Activated gamma-delta T cell treated with anti-CD3 and anti-CD28 coated beads, Interleukin-2, amount 50 U/mL, for 16 hours (primary cell): ENCODE data around the gene SYCP2L.
A peak's percentile ranks its signal among the peaks of the same experiment; 100 is the strongest.
"Not testable (repeated sequence)": the region's sequence is repeated elsewhere in the genome, so short reads cannot be mapped to it uniquely, and the experiment has no call there.

Experiments used
- DNase-seq: peaks from one replicate; pipeline ENCODE4 v3.0.0-alpha.2; 2020; ENCODE audit warnings: low read depth

SYCP2L gene

DNA sequence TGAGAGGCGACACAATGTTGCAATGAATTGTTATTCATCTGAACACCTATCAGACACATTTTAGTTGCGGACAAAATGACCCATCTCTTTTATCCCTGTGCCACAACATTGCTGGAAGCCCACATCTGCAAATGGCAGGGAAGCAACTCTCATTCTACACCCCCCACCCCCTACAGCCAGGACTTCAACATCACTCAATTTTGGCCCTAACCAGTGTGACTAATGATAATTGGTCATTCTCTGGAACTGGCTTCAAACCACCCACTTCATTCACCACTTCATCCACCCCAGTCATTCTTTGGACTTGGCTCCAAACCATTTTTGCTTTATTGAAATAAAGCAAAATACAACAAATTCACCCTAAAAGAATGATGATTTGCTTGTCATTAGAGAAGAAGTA, 6.5 kb upstream of the SYCP2L start:
- DNase-seq: no peak

DNA sequence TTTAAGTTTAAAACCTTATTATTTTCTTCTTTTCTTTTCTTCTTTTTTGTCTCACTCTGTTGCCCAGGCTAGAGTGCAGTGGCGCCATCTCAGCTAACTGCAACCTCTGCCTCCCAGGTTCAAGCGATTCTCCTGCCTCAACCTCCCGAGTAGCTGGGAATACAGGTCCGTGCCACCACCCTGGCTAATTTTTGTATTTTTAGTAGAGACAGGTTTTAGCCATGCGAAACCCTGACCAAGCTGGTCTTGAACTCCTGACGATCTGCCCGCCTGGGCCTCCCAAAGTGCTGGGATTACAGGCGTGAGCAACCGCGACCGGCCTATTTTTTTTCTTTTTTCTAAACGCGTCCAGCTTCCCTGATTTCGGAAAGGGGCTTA, 4.6 kb upstream of the SYCP2L start:
- DNase-seq: not testable (repeated sequence)

DNA sequence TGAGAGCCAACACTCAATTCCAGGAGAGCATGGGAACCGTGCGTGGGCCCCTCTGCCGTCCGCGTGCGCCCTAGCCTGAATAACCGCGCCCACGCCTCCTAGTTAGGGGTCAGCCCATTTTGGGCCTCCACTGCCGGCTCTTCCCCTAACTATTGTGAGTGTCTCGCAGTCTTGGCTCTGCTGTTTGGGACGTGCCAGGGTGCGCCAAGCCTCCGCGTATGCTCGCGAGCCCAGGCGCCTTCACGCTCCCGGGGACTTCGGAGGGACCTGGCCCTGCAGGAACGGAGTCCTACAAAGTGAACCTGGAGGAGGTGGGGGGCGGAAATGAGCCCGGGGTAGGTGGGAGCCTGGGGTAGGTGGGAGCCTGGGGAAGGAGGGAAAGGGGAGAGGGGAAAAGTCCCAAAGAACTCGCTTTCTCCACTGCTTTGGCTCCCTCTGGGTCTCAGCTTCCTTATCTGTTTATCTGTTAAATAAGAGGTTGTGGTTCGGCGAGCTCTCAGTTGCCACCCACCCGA, 4.1 kb upstream of the SYCP2L start:
- DNase-seq: no peak

DNA sequence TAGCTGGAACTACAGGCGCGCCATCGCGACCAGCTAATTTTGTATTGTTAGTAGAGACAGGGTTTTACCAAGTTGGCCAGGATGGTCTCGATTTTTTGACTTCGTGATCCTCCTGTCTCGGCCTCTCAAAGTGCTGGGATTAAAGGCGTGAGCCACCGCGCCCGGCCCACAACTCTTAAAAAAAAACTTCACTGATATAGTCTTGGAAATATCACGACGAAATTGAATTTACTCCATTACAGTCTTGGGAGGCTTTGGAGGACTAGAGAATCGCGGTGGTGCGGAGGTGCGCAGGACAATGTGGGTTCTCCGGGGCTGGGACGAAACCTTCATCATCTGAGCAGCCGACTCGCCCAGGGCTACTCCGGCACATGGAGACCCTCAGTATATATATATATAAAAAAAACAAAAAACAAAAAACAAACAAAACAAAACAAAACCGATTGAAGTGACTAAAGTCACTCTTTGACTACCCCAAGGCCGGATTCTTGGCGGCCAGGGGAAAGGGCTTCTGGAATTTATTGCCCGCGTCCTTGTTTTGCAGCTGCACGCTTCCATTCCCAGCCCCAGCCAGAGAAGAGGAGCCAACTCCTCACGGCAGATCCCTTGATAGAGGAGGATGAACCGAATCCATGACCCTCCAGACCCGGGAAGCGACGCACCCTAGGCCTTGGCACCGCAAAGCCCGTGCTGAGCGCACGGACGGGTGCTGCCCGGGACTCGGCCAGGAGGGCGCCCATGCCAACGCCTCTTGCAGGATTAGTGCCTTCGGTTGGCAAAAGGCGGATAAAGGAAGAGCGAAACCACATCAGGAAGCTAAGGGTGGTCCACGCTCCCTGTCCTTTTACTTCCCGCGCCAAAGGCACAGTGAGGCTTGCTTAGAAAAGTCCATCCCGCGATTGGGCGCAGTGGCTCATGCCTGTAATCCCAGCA, 3.3 kb upstream of the SYCP2L start:
- no peak for DNase-seq

DNA sequence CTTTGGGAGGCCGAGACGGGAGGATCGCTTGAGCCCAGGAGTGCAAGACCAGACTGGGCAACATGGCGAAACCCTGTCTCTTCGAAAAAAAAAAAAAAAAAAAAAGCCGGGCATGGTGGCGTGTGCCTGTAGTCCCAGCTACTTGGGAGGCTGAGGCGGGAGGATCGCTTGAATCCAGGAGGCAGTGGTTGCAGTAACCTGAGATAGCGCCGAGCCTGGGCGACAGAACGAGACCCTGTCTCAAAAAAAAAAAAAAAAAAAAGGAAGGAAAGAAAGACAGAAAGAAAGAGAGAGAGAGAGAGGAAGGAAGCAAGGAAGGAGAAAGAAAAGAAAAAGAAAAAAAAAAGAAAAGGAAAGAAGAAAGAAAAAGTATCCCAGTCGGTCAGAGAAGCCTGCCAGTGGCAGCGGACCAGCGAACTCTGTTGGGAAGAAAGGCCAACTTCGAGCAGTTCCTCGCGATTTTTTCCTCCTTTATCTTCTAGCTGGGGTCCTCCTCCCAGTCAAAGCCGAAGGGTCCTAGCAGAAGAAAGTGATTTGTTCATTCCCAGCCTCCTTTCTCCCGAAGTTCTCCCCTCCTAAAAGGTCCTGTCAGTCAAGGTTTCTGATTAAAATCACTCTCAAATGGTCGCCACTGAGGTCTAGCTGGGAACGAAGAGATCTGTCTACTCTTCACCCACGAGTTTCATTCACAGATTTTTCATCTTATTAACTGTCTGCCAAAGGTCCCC, 2.4 kb upstream of the SYCP2L start:
- no peak for DNase-seq

DNA sequence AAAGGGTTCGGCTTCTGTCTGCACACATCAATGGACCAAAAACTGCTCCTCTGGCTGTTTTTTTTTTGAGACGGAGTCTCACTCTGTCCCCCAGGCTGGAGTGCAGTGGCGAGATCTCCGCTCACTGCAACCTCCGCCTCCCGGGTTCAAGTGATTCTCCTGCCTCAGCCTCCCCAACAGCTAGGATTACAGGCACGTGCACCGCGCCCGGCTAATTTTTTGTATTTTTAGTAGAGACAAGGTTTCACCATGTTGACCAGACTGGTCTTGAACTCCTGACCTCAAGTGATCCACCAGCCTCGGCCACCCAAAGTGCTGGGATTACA, 524 bp upstream of the SYCP2L start:
- DNase-seq: not testable (repeated sequence)

DNA sequence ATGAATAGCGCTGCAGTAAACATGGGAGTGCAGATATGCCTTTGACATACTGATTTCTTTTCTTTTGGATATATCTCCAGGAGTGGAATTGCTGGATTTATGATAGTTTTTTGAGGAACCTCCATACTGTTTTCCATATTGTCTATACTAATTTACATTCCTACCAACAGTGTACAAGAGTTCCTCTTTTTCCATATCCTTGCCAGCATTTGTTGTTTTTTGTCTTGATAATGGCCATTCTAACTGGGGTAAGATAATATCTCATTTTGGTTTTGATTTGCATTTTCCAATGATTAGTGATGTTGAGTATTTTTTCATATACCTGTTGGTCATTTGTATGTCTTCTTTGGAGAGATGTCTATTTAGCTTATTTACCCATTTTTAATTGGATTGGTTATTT, 3.3 kb downstream of the SYCP2L start:
- no peak for DNase-seq

DNA sequence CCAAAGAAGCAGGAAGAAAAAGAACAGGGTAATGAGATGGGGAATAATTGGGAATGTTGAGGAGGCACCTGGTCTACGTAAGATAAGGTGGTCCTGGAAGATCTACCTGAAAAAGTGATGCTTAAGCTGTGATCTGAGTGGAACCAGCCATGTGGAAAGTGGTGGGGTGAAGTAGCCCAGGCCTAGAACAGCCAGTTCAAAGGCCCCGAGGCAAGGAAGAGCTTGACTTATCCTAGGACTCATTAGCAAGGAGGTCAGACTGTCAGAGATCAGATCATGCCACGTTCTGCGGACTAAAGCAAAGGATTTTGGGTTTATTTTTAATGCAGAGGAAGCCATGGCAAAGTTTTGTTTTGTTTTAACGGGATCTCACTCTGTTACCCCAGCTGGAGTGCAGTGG, 5.1 kb downstream of the SYCP2L start:
- no peak for DNase-seq

DNA sequence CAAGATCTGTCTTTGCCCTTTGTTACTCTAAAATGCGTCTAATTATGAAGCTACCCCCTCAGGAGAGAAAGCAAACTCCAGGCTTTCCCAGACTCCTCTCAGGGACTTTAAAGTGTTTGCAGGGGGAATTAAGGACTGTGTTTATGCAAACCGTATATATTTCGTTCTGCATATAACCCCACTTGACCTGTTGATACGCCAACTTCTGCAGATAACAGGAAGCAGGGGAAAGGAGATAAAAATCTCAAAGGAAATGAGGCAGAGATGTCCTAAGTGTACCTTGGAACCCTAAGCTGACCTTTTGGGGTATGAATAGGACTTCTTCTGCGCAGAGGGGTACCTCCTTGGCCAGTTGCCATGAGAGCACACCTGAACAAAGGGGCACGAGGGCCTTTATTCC, 8.1 kb downstream of the SYCP2L start:
- DNase-seq: no peak

DNA sequence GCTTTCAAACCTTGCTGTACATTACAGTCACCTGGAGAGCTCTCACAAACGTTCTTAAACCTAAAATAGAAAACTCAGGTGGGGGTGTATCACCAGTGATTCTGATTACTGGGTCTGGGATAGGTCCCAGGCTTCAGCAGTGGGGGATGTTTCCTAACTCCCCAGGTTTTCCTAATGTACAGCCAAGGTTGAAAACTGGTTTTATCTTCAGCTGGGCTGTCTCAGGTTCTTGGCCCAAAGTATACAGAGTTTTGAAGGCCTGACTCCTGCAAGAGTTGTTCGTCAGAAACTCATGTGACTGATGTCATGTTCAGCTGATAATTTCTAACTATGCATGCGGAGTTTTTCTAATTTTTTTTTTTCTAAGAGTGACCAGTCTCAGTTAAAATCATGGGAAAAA, 9.8 kb downstream of the SYCP2L start:
- DNase-seq: no peak

DNA sequence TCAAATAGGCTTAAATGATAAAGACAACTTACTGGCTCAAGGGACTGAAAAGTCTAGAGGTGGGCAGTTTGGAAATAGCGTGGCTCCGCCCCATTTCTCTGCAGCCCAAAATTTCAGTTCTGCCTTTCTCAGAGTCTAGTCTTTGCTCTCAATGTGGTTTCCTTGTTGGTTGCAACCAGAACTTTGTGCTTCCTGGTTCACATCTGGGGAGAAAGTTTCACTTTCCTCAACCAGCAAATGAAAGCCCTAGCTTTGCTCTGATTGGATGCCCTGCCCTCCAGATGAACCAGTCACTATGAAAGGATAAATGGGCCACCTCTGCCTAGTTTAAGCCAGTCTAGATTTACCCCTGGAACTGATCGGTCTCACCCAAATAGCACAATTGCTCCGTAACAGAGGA, 14.9 kb downstream of the SYCP2L start:
- no peak for DNase-seq

DNA sequence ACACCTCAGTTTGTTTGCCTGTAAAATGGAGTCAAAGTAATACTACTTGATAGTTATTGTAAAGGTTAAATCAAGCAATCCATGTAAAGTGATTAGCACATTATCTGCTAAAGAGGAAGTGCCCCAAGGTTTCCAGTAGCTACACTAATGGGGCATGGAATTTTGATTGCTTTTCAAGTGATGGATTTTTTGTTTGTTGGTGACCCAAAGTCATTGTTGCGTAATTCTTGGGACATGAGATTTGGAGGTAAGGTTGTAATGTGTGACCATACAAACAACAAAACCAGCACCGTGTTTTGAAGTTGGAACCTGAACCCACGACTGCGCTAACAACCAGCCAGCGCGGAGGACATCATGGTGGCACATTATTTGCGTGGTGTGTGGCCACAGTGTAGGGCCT, 17.2 kb downstream of the SYCP2L start:
- DNase-seq: no peak

DNA sequence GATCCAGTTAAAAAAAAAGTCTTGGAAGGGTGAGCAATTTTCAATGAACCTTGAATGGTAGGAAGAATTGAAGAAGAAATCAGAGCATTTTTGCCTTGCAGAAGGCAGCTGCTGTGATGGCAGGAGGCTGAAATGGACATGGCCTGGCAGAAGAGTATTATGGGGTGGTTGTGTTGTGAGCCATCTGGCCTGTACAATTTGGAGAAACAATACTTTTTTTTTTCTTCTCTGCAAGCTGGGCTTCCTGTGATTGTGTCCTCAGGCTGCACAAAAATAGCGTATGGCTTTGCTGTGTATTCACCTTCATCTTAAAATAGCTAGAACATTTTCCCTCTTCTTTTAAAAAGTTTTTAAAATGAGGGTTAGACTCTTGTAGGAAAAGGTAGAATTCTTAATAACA, 21.4 kb downstream of the SYCP2L start:
- no peak for DNase-seq

DNA sequence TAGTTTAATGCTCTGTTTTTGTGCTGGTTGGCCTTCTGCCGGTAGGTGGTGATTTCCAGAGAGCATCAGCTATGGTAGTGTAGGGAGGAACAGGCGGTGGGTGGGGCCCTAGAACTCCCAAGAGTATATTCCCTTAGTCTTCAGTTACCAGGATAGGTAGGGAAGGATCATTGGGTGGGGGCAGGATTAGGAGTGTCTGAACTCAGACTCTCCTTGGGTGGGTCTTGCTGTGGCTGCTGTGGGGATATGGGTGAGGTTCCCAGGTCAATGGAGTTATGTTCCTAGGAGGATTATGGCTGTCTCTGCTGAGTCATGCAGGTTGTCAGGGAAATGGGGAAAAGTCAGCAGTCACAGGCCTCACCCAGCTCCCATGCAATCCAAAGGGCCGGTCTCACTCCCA, 32.7 kb downstream of the SYCP2L start:
- not testable (repeated sequence) for DNase-seq

DNA sequence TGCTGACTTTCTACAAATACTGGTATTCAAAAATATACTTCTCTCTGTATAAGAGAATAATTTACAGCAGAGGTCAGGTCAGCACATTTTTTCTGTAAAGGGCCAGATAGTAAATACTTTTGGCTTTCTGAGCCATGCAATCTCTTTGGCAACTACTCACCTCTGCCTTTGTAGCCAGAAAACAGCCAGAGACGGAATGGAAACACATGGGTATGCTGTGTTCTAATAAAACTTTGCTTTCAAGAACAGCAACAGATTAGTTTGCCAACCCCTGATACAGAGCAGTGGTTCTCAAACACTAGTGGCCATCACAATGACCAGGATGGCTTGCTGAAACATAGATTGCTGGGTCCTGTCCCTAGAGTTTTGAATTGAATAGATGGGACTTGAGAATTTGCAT, 46.3 kb downstream of the SYCP2L start:
- DNase-seq: no peak

DNA sequence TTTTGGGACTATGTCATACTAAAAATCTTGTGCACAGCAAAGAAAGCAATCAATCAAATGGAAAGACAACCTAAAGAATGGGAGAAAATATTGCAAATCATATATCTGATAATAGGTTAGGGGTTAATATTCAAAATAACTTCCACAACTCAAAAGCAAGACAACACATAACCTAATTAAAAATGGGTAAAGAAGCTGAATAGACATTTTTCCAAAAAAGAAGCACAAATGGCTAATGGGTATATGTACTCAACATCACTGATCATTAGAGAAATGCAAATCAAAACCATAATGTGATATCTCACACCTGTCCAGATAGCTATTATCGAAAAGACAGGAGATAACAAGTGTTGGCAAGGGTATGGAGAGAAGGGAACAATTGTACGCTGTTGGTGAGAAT, 53.0 kb downstream of the SYCP2L start:
- DNase-seq: no peak

DNA sequence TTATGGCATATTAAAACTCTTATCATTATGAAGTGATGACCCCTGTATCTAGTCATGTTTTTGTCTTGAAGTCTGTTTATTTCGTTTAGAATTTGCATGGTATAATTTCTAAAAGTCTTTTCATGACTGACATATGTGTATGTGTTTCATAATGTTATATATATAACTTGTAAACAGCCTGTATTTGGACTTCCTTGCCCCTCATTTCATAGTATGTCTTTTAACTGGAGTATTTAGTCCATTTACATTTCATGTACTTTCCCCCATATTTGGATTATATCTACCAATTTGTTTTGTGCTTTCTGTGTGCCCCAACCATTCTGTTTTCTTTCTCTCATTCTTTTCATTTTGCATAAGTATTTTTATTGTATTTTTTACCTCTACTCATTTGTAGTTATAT, 59.0 kb downstream of the SYCP2L start:
- DNase-seq: no peak

DNA sequence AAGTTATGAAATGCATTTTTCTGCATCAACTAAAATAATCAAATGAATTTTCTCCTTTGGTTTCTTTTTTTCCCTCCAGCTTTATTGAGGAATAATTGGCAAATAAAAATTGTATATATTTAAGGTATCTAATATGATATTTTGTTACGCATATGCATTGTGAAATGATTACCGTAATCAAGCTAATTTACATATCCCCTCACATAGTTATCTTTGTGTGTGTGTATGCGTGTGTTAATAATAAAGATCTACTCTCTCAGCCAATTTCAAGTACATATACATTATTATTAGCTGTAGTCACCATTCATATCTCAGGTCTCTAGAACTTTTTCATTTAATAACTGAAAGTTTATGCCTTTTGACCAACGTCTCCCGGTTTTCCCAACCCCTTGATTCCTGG, 61.1 kb downstream of the SYCP2L start:
- no peak for DNase-seq

DNA sequence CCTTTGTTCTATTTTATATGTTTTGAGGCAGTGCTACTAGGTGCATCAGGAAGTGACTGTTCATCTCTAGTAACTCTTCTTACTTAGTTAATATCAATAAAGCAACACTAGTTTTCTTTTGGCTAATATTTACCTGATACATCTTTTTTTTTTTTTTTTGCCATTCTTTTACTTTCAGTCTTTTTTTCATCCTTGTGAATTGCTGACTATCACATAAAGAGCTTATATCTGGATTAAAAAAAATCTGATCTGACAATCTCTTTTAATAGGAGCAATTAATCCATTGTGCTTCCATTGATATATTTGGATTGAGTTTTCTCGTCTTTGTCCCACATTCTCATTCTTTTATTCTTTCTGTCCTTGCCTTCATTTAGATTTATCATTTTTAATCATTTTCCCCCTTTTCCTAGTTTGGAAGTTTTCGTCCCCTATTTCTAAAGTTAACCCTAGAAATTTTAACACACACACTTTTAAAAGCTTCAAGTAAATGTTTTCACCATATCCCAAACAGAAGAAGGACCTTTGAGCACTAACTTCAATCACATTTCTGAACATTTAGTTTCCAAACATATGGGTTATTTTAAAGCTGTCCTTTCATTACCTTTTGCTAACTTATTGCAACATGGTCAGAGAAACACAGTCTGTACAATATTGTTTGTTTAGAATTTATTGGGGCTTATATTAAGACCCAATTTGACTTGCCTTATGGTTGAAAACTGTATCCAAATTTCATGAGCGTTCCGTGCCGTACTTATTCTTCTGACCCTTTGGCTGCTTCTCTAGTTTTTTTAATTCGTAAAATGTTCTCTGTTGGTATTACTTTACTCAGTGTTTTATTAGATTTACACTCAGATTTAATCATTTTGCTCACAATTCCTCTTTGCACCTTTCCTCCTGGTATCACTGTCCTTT, 63.0 kb downstream of the SYCP2L start:
- no peak for DNase-seq

DNA sequence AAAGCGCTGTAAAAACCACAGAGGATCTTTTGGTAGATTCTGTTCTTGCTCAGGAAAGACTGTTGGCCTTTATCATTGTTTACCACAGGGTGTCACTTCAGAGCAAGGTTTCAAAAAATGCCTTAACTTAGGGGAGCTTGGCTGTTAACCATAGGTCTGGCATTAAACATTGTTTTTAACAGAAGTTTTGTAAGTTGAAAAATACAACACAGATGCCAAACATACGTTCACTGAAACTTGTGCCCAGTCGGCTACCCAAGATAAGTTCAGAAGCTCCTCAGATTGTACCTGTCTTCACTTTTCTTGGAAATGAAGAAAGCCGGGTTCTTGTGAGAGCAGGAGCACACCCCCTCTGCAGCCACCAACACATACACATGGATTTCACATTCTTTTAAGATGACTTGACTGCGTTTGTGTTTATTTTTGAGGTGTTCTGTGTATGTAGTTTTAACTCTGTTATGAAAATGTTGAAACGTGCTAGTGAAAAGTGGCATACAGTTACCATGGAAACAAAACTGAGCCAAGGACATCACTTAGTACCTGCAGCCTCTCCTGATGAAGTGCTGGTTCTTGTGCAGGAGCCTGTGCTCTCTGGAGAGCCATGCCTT, 64.9 kb downstream of the SYCP2L start:
- no peak for DNase-seq

DNA sequence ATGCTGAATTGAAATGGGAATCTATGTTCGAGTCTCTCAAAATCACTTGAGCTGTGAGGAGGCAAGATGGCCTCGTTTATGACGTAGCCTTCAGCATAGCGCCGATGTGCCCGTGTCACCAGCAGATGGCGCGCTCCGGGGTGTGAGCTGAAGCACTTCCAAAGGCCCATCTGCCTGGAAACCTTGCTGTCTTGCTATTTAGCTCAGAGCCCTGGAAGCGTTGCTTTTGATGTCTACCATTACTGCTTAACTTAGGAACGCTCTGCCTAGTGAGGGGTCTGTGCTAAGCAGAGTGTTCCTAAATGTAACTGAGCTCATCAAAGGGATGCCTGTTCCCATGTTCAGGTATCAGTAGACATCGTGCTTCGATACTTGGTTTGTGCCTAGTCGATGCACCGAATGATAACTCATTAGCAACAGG, 67.7 kb downstream of the SYCP2L start:
- peak; percentile 31 for DNase-seq

DNA sequence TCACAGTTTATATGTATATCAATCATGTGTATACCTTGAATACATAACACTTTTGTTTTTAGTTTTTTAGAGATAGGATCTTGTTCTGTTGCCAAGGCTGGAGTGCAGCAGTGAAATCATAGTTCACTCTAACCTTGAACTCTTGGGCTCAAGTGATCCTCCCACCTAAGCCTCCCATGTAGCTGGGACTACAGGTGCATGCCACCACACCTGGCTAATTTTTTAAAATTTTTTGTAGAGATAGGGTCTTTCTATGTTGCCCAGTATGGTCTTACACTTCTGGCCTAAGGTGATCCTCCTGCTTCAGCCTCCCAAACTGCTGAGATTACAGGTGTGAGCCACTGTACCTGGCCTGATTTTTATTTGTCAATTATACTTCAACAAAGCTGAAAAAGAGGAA, 69.9 kb downstream of the SYCP2L start:
- DNase-seq: no peak
